Gastroesophageal sphincter (tissue), 3 donors: Measurements from ENCODE around the gene DCUN1D3.

Experiments
- CTCF ChIP-seq, 4 experiments: fragments of 200-600 bp in 2 of 4; fragments of 450-650 bp in 2 of 4; sonication (generic) in 1 of 4; IDR thresholded peaks; one replicate each; pipeline ENCODE4 v1.5.1; 2017 to 2019; ENCODE audit warnings: antibody characterized with exemption in 4 of 4, mild to moderate bottlenecking in 2 of 4, moderate library complexity in 2 of 4
- POLR2A ChIP-seq, 2 donors: fragments of 450-650 bp; IDR thresholded peaks; one replicate each; pipeline ENCODE4 v1.6.1; 2017; ENCODE audit warnings: antibody characterized with exemption in 2 of 2, mild to moderate bottlenecking in 2 of 2, moderate library complexity in 1 of 2

GRCh38 chr16:20940871-20941635, 40.9 kb upstream of the DCUN1D3 start:
- TF ChIP-seq CTCF (IDR thresholded peaks at IDR 0.05) (no peak), POLR2A (IDR thresholded peaks at IDR 0.05) (no peak)
